ENCODE data around the gene RAMP2. TPM values are rescaled to one million over a fixed set of nuclear protein-coding genes. Genes with fewer than 3 reads are reported as not detected.

The RAMP2 gene
- total RNA-seq, 1 experiment from 2014 or later, result 11.7 TPM

DNA sequence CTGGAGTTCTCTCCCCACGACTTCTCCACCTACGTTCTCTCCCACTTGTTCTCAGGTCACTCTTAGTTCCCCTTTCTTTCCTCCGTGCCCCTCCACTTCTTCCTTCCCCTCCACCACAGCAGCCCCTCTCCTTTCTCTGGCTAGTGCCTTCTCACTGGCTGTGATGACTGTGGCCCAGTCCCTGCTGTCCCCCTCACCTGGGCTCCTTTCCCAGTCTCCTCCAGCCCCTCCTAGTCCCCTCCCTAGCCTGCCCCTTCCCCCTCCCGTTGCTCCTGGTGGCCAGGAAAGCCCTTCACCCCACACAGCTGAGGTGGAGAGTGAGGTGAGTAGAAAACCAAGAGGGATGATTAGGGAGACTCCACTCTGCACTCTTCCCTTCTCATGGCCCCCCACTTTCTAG, 34.0 kb downstream of the RAMP2 start:
- no peaks in the 10 kb centered on the region for H4K20me1 ChIP-seq (ENCODE audit: control insufficient read depth, insufficient read depth, insufficient read length)
- no peak for DNase-seq
- Mint-ChIP-seq H3K36me3 (ENCODE audit: insufficient read depth in 1 of 3, low read depth in 3 of 3) (peaks cover 5 to 24% (median 20%) of the 10 kb centered on the region in 3 experiments; a peak in 6 of 7 replicates), H3K9me3 (peaks cover 5 to 8% of the 10 kb centered on the region in 2 experiments), H3K4me1 (peaks cover 6 to 7% of the 10 kb centered on the region in 2 experiments), H3K27ac (no peak overlapping the region), H3K27me3 (ENCODE audit: low read depth) (peaks cover 13% of the 10 kb centered on the region), H3K4me3 (no peak overlapping the region)
- H2BK120ac ChIP-seq (ENCODE audit: low read depth, low read length, poor library complexity, severe bottlenecking), result no peak overlapping the region
- no peak overlapping the region for H4K91ac ChIP-seq (ENCODE audit: insufficient read length, low read depth, low read length)
- no peak overlapping the region for H2AFZ ChIP-seq (ENCODE audit: low read length)
- H4K5ac ChIP-seq (ENCODE audit: insufficient read length, low read depth, low read length), result no peak overlapping the region
- H2BK12ac ChIP-seq (ENCODE audit: insufficient read length, low read depth, low read length), result no peak overlapping the region
- no peak overlapping the region for H2BK15ac ChIP-seq (ENCODE audit: low read depth, low read length)
- no peak overlapping the region for H2BK5ac ChIP-seq (ENCODE audit: insufficient read length, low read length)
- no peak overlapping the region for H4K8ac ChIP-seq (replicated peaks; ENCODE audit: insufficient read length, low read depth, low read length)
- H2BK20ac ChIP-seq (ENCODE audit: low read depth, low read length, poor library complexity, severe bottlenecking), result no peak overlapping the region
- H3K56ac ChIP-seq (ENCODE audit: insufficient read length, low read depth, low read length), result no peak overlapping the region
- no peak overlapping the region for H3K4me2 ChIP-seq (ENCODE audit: insufficient read depth, insufficient read length, low read length)
- no peak overlapping the region for H3K27ac ChIP-seq (ENCODE audit: insufficient read length, low read depth, low read length)
- no peak overlapping the region for H2AK5ac ChIP-seq (ENCODE audit: insufficient read length, low read length)
- H3K4me1 ChIP-seq (ENCODE audit: insufficient read depth, low read length), result no peaks in the 10 kb centered on the region; the same call in 1 of the 2 replicates
- no peaks in the 10 kb centered on the region for H3K23me2 ChIP-seq (ENCODE audit: insufficient read length, low read depth, low read length, poor library complexity, severe bottlenecking)
- WGBS (ENCODE audit: extremely low coverage, insufficient read length, low lambda C conversion rate), result no CpG with 5 or more reads among the region's 4 CpGs
- no peaks in the 10 kb centered on the region for H3K9me3 ChIP-seq (ENCODE audit: control insufficient read depth, low read depth, low read length)
- no peak overlapping the region for H3K18ac ChIP-seq (ENCODE audit: insufficient read length, low read depth, low read length)
- no peaks in the 10 kb centered on the region for H3K27me3 ChIP-seq (ENCODE audit: insufficient read depth, low read length)
- H3K4ac ChIP-seq (ENCODE audit: low read depth, low read length), result no peak overlapping the region
- no peaks in the 10 kb centered on the region for H3K79me2 ChIP-seq (ENCODE audit: insufficient read depth, low read length)
- no peak overlapping the region for H3K14ac ChIP-seq (ENCODE audit: insufficient read depth, low read length)
- TF ChIP-seq, protein P1, sequence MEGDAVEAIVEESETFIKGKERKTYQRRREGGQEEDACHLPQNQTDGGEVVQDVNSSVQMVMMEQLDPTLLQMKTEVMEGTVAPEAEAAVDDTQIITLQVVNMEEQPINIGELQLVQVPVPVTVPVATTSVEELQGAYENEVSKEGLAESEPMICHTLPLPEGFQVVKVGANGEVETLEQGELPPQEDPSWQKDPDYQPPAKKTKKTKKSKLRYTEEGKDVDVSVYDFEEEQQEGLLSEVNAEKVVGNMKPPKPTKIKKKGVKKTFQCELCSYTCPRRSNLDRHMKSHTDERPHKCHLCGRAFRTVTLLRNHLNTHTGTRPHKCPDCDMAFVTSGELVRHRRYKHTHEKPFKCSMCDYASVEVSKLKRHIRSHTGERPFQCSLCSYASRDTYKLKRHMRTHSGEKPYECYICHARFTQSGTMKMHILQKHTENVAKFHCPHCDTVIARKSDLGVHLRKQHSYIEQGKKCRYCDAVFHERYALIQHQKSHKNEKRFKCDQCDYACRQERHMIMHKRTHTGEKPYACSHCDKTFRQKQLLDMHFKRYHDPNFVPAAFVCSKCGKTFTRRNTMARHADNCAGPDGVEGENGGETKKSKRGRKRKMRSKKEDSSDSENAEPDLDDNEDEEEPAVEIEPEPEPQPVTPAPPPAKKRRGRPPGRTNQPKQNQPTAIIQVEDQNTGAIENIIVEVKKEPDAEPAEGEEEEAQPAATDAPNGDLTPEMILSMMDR (conservative IDR thresholded peaks at IDR 0.05), result no peak
- H3K9ac ChIP-seq (ENCODE audit: extremely low read depth, insufficient read length, low read length), result no peak overlapping the region
- no peak overlapping the region for H3K23ac ChIP-seq (ENCODE audit: insufficient read length, low read depth, low read length)
- H3T11ph ChIP-seq (ENCODE audit: low read length), result no peak overlapping the region
- no peaks in the 10 kb centered on the region for H3K79me1 ChIP-seq (ENCODE audit: insufficient read depth, low read depth, low read length, poor library complexity, severe bottlenecking)

Data from H9 (cell line).